GM19035 (cell line): ENCODE results near the gene KRT6A.
"Not testable (repeated sequence)": the region's sequence is repeated elsewhere in the genome, so short reads cannot be mapped to it uniquely, and the experiment has no call there.

Experiments used
- ATAC-seq: cut with Tn5 transposase; IDR thresholded peaks from one replicate; pipeline ENCODE4 v1.9.1; 2021; ENCODE audit not compliant: unreplicated experiment

KRT6A gene

GRCh38 chr12:52474212-52474611 is 18.8 kb downstream of the KRT6A start:
- ATAC-seq, result no peak

DNA sequence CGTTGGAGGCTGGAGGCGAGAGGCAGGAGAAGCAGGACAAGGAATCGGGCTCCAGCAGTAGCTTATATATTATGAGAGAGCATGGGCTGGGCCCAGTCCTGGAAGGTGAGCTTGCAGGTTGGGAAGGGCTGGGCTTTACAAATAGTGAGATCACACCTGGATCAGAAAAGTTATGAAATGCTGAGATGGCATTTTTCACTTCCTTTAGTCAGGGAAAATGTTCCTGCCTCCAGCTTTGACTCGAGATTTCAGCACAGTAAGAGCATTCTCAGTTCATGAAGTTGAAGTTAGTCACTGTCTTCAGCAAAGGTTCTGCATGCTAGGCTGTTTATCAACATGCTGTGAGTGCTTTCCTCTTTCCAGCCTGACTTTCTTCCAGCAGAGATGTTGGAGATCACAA is 19.3 kb downstream of the KRT6A start, which contains the start of gene KRT6C:
Gene KRT6C, minus strand, starts transcription at position 38 of the 400 bp plus-strand sequence. CDS start 68 bp downstream, outside the sequence.
- ATAC-seq, result no peak

GRCh38 chr12:52469853-52470252 is 23.2 kb downstream of the KRT6A start:
- no peak for ATAC-seq

DNA sequence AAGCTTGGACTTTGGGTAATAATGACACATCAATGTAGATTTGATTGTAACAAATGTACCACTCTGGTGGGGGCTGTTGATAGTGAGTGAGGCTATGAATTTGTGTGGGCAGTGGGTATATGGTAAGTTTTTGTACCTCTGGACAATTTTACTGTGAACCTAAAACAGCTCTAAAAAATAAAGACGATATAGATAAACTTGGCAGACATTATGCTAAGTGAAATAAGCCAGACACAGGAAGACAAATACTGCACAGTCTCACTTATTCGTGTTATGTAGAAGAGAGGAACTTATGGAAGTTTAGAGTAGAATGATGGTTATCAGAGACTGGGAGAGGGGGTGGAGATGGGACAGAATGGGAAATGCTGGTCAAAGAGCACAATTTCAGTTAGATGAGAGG is 28.2 kb downstream of the KRT6A start:
- ATAC-seq, result no peak

GRCh38 chr12:52461693-52462092 is 31.4 kb downstream of the KRT6A start:
- ATAC-seq, result no peak

GRCh38 chr12:52458861-52459260 is 34.2 kb downstream of the KRT6A start:
- ATAC-seq, result no peak

GRCh38 chr12:52455821-52456220 is 37.2 kb downstream of the KRT6A start:
- ATAC-seq, result no peak

DNA sequence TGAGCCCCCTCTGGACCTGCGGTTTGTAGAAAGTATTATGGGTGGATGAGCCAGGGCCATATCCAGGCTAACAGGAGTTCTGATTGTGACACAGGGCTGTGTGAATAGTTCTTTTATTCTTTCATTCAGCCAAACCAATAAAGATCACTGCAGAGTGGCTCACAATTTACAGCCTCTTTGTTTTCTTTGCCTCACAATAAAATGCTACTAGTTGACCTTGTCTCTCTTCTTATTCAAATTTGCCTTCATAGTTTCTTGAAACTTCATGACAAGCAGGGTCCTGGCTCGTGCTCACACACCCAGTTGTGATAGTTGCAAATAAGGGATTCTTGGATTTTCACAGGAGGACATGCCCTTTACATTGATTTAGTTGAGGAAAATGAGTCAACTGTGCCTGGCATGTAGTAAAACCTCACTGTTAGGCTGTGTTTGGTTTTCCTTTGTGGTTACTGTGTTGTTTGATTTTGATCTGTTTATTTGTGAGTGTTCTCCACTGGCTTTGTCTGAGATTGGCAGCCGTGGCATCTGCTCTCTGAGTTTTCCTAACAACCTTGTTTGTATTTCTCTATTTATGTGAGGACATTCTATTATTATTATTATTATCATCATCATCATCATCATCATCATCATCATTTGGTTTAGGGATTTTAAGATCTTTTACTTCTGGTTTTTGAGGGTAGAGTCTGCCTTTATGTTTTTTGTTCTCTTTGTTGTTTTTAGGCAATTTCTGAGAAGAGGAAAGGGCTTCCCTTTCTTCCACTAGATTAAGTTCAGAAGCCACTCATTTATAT is 38.5 kb downstream of the KRT6A start:
- no peak for ATAC-seq

DNA sequence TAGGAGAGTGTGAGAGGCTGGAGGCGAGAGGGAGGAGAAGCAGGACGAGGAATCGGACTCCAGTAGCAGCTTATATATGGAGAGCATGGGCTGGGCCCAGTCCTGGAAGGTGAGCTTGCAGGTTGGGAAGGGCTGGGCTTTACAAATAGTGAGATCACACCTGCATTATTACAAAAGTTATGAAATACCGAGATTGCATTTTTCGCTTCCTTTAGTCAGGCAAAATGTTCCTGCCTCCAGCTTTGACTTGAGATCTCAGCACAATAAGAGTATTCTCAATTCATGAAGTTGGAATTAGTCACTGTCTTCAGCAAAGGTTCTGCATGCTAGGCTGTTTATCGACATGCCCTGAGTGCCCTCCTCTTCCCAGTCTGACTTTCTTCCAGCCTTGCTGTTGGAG is 41.0 kb downstream of the KRT6A start, which contains the start of gene KRT6B:
Gene KRT6B, minus strand, starts transcription at position 46 of the 400 bp plus-strand sequence. CDS start 68 bp downstream, outside the sequence.
- ATAC-seq, result no peak

DNA sequence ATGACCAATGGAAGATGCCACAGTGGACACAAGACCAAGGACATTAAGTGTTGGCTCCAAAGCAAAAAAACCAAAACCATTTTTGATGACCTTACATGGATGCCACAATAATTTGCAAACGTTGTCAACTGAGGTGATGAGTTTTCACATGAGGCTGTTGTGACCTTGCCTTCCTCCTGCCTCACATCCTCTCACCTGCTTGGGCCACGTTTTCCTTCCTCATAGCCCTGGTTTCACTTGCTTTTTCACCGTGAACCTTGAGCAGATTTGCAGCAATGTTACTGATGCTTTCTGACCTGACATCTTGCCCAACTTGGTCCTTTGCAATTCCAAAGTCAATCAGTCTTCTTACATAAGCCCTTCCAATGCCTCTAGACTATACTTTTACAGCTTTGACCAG is 44.8 kb downstream of the KRT6A start:
- ATAC-seq, result no peak

GRCh38 chr12:52447196-52447595 is 45.9 kb downstream of the KRT6A start:
- ATAC-seq, result not testable (repeated sequence)

DNA sequence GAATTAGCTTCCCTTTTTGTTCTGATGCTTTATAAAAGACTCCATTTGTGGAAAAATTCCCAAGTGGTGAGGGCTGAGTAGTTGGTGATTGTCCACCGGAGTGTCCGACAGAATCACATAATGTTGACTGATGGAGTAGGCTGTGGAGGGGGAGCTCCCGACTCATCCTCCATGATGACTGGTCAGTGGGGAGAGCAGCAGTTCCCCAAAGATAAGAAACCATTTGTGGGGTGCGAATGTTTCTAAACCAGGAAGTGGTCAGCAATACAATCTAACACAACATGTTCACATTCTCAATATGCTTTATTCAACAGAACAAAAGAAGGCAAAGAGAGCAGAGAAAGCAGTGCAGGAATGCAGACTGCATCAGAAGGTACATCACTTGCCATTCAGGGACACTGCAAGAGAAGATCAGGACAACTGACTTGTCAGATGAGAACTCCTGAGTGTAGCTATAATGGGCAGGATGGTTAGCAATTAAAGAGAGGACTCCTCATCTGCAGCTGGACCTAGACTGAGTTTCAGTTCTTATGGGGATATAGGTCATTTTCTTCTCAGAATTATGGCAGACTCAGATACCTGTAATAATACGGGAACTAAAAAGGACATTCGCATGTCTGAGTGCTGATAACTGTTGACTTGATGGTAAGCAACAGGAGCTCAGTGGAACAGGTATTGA is 46.6 kb downstream of the KRT6A start:
- no peak for ATAC-seq

DNA sequence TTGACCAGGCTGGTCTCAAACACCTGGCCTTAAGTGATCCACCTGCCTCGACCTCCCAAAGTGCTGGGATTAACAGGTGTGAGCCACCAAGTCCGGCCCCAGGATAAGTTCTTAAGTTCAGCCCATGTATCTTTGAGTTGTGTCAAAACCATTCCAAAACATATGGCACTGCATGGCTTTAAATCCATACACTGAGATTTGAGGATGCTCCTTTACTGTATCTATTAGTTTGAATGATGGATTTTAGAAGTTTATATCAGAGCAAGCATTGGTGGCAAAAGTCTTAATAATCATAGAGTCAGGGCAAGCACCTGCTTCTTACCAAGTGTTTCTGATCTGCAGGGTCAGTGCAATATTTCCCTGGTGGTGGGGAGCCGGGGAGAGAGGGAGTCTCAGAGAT is 47.2 kb downstream of the KRT6A start:
- ATAC-seq, result no peak

- ATAC-seq, result no peak
Measured at GRCh38 chr12:52444647-52445595, 48.1 kb downstream of the KRT6A start.

DNA sequence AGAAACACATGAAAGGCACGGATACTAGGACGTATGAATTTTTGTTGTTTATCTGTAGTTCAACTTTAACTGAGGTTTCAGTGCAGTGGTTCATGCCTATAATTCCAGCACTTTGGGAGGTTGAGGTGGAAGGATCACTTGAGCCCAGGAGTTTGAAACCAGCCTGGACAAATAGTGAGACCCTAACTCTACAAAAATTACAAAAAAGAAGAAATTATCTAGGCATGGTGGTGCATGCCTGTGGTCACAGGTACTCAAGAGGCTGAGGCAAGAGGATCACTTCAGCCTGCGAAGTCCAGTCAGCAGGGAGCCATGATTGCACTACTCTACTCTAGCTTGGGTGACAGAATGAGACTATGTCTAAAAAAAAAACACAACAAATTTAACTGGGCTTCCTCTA is 49.1 kb downstream of the KRT6A start:
- no peak for ATAC-seq

DNA sequence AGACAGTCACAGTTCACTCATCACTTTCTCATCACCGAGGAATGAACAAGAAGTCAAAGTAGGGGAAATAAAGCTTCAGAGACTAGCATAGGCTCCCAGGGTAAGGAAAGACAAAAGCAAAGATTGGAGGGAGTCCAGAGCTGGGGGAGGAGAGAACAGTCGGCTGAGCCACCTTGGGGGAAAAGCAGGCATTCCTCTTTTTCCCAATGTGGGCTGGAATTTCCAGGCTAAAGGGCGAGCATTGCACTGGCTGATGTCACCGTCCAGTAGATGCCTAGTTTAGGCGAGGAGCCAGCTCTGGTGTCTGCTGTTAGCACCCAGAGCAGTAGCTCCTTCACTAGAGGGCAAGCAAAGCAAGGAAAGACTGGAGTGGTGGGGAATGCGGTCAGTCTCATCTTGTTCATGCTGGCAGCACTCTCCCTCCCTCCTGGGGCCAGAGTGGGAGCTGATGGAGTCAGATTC is 50.4 kb downstream of the KRT6A start:
- ATAC-seq, result no peak

DNA sequence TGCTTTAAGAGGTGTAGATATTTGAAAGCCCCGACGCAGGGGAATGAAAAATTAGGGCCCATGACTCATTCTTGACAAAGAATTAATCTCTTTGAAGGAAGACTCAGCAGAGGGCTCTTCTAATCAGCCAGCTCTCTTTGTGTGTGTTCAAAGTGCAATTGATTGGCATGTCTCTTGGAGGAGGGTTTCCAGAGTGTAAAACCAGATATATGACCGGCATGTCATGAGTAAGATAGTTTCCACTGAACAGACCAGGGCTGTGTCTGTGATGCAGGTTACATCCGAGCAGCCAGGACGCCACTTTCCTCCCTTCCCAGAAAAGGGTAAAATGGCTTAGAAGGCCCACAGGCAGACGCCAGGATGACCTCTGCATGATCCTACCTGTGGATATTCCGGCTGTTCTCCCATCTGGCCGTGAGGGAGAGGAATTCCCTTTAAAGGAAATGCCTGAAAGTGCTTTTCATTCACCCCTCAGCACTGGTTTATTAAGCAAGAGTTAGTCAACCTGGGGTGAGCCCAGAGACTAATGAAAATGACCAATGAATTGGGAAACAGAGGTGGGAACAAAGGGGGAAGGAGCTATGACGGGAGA is 51.6 kb downstream of the KRT6A start:
- ATAC-seq, result no peak

DNA sequence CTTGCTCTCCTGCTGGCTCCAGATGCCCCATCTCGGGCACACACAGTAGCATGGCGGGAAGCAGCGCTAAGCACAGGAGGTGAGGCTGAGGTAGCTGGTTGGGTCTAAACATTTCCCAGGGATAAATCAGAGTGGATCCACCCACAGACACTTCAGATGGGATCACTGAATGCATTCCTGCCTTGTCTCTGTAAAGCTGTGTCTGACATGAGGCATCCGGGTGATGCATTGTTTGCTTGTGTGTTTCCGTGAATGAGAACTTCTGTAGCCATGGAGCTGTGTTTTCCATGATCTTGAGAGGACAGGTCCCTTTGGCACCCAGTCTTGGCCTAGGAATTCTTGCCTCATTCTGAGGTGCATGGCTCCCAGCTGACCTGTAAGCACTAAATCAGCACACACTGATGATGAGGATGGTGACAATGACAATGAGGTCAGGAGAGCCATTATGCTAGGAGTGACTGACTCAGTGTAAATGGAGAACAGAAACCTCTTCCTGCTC is 52.2 kb downstream of the KRT6A start:
- no peak for ATAC-seq

- no peak for ATAC-seq
Measured at GRCh38 chr12:52439845-52440244, 53.2 kb downstream of the KRT6A start.

DNA sequence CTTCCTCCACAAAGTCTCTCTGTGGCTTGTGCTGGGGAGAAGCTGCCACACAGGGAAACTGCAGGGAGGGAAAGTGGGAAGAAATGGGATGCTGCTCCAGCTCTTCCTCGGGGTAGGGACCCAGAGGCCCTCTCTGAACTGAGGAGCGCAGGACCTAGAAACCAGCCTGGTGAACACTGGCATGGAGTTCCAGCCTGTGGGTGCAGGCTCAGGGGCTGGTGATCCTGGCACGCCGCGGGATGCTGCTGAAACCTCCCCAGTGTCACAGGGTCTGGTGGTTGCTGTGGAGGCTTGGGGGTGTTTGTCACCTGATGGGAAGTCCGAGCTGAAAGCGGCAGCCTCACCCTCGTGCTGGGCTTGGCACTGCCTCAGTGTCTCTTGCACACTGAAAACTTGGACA is 53.6 kb downstream of the KRT6A start:
- no peak for ATAC-seq
